Measurements from ENCODE around the gene PAK3. TPM values are rescaled to one million over a fixed set of nuclear protein-coding genes. Genes with fewer than 3 reads are reported as not detected.

The PAK3 gene
- total and polyA plus RNA-seq, 2 donors (not counting 3 experiments of a cell fraction or from before 2014, with no cell fraction given), result 0.01 to 0.15 TPM

DNA sequence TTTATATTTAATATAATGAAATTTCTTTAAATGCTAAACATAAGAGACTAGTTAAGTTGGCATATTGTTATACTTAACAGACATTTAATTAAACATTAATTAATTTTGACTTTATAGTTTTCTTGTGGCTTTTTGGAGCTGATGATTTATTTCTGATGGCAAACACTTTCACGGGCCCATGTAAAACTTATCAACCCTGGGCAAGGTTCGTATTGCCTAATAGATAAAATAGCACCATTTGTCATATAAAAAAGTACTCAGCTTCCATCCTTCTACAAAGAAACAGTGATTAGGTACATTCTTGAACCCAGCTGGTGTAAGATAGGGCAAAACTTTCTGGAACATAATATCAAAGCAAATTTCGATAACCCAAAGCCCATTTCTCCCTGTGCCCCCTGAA is 63.2 kb downstream of the PAK3 start:
- no peaks in the 10 kb centered on the region for H3K9me3 ChIP-seq (replicated peaks; ENCODE audit: control insufficient read depth, insufficient read depth, low read length)
- no TSS peak for BruUV-seq (replicated peaks)
- ChIA-PET POLR2A (no interaction called here), CTCF (no interaction called here)
- H3K4me1 ChIP-seq (ENCODE audit: control insufficient read depth, extremely low read depth, insufficient read depth, low read length), result no peaks in the 10 kb centered on the region
- no peak for FAIRE-seq
- H3K9me1 ChIP-seq (replicated peaks; ENCODE audit: control insufficient read depth, extremely low read depth, insufficient read depth, low read length), result no peaks in the 10 kb centered on the region
- H3K9ac ChIP-seq (replicated peaks; ENCODE audit: extremely low read depth, insufficient read depth, low read length), result no peak overlapping the region
- dilution Hi-C loops (cut with MboI; ENCODE audit: extremely low pct_ligation_motif_present, low sequenced_read_pairs), result no loop called here
- H3K27me3 ChIP-seq (ENCODE audit: control insufficient read depth in 2 of 2, insufficient read depth in 2 of 2, low read length in 2 of 2), result no peaks in the 10 kb centered on the region
- H3K36me3 ChIP-seq (ENCODE audit: control insufficient read depth in 2 of 2, extremely low read depth in 1 of 2, insufficient read depth in 2 of 2, low read length in 2 of 2), result no peaks in the 10 kb centered on the region
- DNase-seq (ENCODE audit: low read depth, low spot score), result no peak
- H3K79me2 ChIP-seq (ENCODE audit: control insufficient read depth, insufficient read depth, low read length), result no peaks in the 10 kb centered on the region
- H4K20me1 ChIP-seq (replicated peaks; ENCODE audit: control insufficient read depth, extremely low read depth, insufficient read depth, low read length), result no peaks in the 10 kb centered on the region
- H3K4me3 ChIP-seq (replicated peaks in 1 of 3; ENCODE audit: insufficient read depth in 1 of 3, low read depth in 1 of 3, low read length in 3 of 3), result no peak overlapping the region
- H3K27ac ChIP-seq (ENCODE audit: insufficient read depth, low read depth, low read length), result no peak overlapping the region
- no peak overlapping the region for H2AFZ ChIP-seq (ENCODE audit: low read depth, low read length)
- intact Hi-C loops (cut with micrococcal nuclease), result no loop called here
- H3K4me2 ChIP-seq (ENCODE audit: insufficient read depth, low read length), result no peak overlapping the region
- TF ChIP-seq POLR2A (IDR thresholded peaks at IDR 0.05; ENCODE audit: low read depth, low read length), result no peak
- TF ChIP-seq, protein P1, sequence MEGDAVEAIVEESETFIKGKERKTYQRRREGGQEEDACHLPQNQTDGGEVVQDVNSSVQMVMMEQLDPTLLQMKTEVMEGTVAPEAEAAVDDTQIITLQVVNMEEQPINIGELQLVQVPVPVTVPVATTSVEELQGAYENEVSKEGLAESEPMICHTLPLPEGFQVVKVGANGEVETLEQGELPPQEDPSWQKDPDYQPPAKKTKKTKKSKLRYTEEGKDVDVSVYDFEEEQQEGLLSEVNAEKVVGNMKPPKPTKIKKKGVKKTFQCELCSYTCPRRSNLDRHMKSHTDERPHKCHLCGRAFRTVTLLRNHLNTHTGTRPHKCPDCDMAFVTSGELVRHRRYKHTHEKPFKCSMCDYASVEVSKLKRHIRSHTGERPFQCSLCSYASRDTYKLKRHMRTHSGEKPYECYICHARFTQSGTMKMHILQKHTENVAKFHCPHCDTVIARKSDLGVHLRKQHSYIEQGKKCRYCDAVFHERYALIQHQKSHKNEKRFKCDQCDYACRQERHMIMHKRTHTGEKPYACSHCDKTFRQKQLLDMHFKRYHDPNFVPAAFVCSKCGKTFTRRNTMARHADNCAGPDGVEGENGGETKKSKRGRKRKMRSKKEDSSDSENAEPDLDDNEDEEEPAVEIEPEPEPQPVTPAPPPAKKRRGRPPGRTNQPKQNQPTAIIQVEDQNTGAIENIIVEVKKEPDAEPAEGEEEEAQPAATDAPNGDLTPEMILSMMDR (IDR thresholded peaks at IDR 0.05; ENCODE audit: extremely low read depth in 1 of 2, insufficient read depth in 1 of 2, low read depth in 1 of 2, low read length in 2 of 2), result no peak
- TF ChIP-seq, protein P2, sequence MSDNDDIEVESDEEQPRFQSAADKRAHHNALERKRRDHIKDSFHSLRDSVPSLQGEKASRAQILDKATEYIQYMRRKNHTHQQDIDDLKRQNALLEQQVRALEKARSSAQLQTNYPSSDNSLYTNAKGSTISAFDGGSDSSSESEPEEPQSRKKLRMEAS (IDR thresholded peaks at IDR 0.05; ENCODE audit: insufficient read depth, insufficient read length), result no peak
- no peak for TF ChIP-seq MYC (IDR thresholded peaks at IDR 0.05; ENCODE audit: low read depth, low read length)
- no peak for TF ChIP-seq POLR2AphosphoS5 (IDR thresholded peaks at IDR 0.05; ENCODE audit: insufficient read depth, low read depth, low read length)
- TF ChIP-seq EZH2 (IDR thresholded peaks at IDR 0.05; ENCODE audit: borderline replicate concordance, low read depth, low read length, severe bottlenecking), result no peak
- no peak for TF ChIP-seq FOS (IDR thresholded peaks at IDR 0.05; ENCODE audit: borderline replicate concordance, insufficient read depth, low read length)
- TF ChIP-seq GATA2 (IDR thresholded peaks at IDR 0.05; ENCODE audit: insufficient read depth, insufficient read length, low read depth, low read length), result no peak
- no peak for TF ChIP-seq JUN (IDR thresholded peaks at IDR 0.05; ENCODE audit: borderline replicate concordance, insufficient read depth, insufficient read length, low read depth)
